KMS-11 (cell line): ENCODE data around the gene PTPRN2.

Experiments used
- H2AFZ ChIP-seq: fragments of 200-600 bp; sonication (generic); 2 replicates; pipeline ENCODE4 v1.6.1; 2016; ENCODE audit warnings: antibody characterized with exemption, mixed run types, low read depth
- H3K27ac ChIP-seq: fragments of 200-600 bp; sonication (generic); 2 replicates; pipeline ENCODE4 v1.6.1; 2016; ENCODE audit warnings: mild to moderate bottlenecking, mixed run types
- H3K27me3 ChIP-seq: fragments of 200-600 bp; sonication (generic); 2 replicates; pipeline ENCODE4 v1.6.1; 2017; ENCODE audit warnings: mild to moderate bottlenecking, low read depth, mixed run types, moderate library complexity; ENCODE audit not compliant: insufficient read depth
- H3K36me3 ChIP-seq: fragments of 200-600 bp; sonication (generic); 2 replicates; pipeline ENCODE4 v1.6.1; 2017; ENCODE audit warnings: mild to moderate bottlenecking, mixed run types; ENCODE audit not compliant: insufficient read depth
- H3K4me1 ChIP-seq: fragments of 200-600 bp; sonication (generic); 2 replicates; pipeline ENCODE4 v1.6.1; 2016; ENCODE audit warnings: mild to moderate bottlenecking, low read depth, mixed run types; ENCODE audit not compliant: poor library complexity, severe bottlenecking
- H3K4me2 ChIP-seq: fragments of 200-600 bp; sonication (generic); 2 replicates; pipeline ENCODE4 v1.7.0; 2016; ENCODE audit warnings: mild to moderate bottlenecking, mixed run types
- H3K4me3 ChIP-seq: fragments of 200-600 bp; sonication (generic); IDR thresholded peaks from 2 replicates; pipeline ENCODE4 v1.6.1; 2017; ENCODE audit warnings: low read depth, low read length, mixed read lengths; ENCODE audit not compliant: insufficient read depth
- H3K79me2 ChIP-seq: fragments of 200-600 bp; sonication (generic); 2 replicates; pipeline ENCODE4 v1.6.1; 2016; ENCODE audit warnings: low read depth, mixed run types; ENCODE audit not compliant: insufficient read depth
- H3K9ac ChIP-seq: fragments of 200-600 bp; sonication (generic); 2 replicates; pipeline ENCODE4 v1.6.1; 2016; ENCODE audit warnings: mild to moderate bottlenecking, mixed run types
- H4K20me1 ChIP-seq: fragments of 200-600 bp; sonication (generic); 2 replicates; pipeline ENCODE4 v1.6.1; 2016; ENCODE audit warnings: mild to moderate bottlenecking, mixed run types; ENCODE audit not compliant: insufficient read depth
- TF ChIP-seq, protein P1 (sequence below): fragments of 200-600 bp; sonication (generic); conservative IDR thresholded peaks from 2 replicates; pipeline ENCODE4 v1.6.1; 2017; ENCODE audit warnings: low read depth, mild to moderate bottlenecking, antibody characterized with exemption, low read length, moderate library complexity, mixed read lengths

PTPRN2 gene

DNA sequence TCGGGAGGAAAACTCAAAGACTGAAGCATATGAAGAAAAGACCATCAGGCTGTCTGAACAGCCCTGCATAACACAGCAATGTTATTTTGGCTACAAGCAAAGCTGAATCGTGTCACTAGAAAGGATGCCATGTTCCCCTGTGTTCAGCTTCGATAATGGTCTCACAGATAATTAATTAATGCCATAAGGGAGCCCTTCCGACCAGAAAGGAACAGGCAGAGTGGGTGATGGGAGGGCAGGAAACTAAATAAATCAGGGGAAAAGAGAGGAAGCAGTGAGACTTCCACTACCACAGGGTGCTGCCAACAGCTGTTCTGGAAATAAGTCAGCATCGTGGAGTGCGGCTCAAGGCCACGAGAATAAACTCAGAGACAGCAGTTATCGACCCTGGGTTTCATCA is 3.2 kb downstream of the PTPRN2 start:
- TF ChIP-seq, protein P1, sequence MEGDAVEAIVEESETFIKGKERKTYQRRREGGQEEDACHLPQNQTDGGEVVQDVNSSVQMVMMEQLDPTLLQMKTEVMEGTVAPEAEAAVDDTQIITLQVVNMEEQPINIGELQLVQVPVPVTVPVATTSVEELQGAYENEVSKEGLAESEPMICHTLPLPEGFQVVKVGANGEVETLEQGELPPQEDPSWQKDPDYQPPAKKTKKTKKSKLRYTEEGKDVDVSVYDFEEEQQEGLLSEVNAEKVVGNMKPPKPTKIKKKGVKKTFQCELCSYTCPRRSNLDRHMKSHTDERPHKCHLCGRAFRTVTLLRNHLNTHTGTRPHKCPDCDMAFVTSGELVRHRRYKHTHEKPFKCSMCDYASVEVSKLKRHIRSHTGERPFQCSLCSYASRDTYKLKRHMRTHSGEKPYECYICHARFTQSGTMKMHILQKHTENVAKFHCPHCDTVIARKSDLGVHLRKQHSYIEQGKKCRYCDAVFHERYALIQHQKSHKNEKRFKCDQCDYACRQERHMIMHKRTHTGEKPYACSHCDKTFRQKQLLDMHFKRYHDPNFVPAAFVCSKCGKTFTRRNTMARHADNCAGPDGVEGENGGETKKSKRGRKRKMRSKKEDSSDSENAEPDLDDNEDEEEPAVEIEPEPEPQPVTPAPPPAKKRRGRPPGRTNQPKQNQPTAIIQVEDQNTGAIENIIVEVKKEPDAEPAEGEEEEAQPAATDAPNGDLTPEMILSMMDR = no peak
- Histone ChIP-seq H3K27me3 (peaks cover 13% of the 10 kb centered on the region), H4K20me1 (no peaks in the 10 kb centered on the region)

DNA sequence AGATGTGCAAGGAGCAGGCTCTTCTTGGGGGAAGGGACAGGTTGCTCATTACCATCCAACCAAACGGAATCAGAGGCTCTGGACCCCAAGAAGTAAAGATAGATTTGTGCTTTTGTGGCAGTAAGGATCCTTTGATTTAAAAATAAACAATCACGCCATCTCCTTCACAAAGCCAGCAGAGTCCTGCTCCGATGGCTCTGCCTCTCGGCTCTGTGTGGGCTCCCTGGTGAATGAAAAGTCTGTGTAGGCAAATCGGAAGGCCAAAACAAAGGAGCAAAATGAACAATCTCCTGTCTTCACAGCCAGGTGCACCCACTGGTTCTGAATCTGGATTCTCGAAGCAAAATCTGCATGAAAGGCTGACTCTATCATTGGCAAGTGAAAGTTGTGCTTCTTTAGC is 3.8 kb downstream of the PTPRN2 start:
- Histone ChIP-seq H3K9ac (no peak overlapping the region), H2AFZ (no peak overlapping the region), H3K27ac (no peak overlapping the region), H4K20me1 (no peaks in the 10 kb centered on the region), H3K4me2 (no peak overlapping the region), H3K4me1 (no peaks in the 10 kb centered on the region), H3K79me2 (no peaks in the 10 kb centered on the region), H3K36me3 (no peaks in the 10 kb centered on the region), H3K27me3 (peaks cover 13% of the 10 kb centered on the region), H3K4me3 (no peak overlapping the region)
- TF ChIP-seq, protein P1 = no peak

More for the DNA sequence above, 3.2 kb downstream of the PTPRN2 start:
- H3K36me3 ChIP-seq = no peaks in the 10 kb centered on the region
- H3K4me2 ChIP-seq = no peak overlapping the region
- H3K9ac ChIP-seq = no peak overlapping the region
- no peaks in the 10 kb centered on the region for H3K79me2 ChIP-seq
- no peak overlapping the region for H3K4me3 ChIP-seq
- H3K4me1 ChIP-seq = no peaks in the 10 kb centered on the region
- H3K27ac ChIP-seq = no peak overlapping the region
- no peak overlapping the region for H2AFZ ChIP-seq

DNA sequence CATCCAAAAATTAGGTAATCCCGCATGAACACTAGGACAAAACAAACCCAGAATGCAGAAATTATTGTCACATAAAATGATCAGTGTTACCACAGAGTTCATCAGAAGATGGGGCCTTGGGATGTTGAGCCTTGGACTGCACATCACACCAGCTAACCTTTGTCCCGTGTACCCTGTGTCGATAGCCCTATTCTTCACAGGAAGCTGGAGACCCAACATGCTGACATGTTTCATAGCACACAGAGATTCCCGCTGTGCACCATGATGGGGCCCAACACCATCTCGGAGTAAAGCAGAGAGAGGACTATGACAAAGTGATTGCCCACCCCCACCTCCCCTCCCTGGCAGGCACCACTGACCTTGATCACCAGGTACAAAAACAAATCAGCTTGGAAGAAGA is 4.5 kb downstream of the PTPRN2 start:
- no peaks in the 10 kb centered on the region for H3K4me1 ChIP-seq
- TF ChIP-seq, protein P1 = no peak
- no peak overlapping the region for H3K27ac ChIP-seq
- H3K79me2 ChIP-seq = no peaks in the 10 kb centered on the region
- H2AFZ ChIP-seq = no peak overlapping the region
- H3K9ac ChIP-seq = no peak overlapping the region
- no peak overlapping the region for H3K4me3 ChIP-seq
- no peak overlapping the region for H3K4me2 ChIP-seq
- H4K20me1 ChIP-seq = no peaks in the 10 kb centered on the region
- H3K36me3 ChIP-seq = no peaks in the 10 kb centered on the region
- H3K27me3 ChIP-seq = peaks cover 13% of the 10 kb centered on the region

DNA sequence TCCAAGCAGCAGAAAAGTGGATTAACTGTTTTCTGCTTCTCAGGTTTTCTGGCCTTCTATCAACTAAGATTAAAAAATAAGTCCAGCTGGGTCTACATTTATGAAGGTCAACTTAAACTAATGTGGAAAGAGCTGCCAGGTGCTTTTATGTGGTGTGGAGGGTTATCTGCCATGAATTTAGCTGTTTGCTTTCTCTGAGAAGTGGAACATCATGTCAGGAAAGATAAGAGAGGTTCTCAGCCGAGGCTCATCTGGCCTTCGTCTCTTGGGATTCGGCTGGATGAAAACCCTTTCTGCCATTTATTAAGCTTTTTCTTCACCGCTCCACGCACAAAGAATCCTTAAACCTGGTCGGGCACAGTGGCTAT is 5.5 kb downstream of the PTPRN2 start:
- no peak overlapping the region for H3K9ac ChIP-seq
- H3K27ac ChIP-seq = no peak overlapping the region
- H3K27me3 ChIP-seq = peaks cover 13% of the 10 kb centered on the region
- H3K4me3 ChIP-seq = no peak overlapping the region
- H3K36me3 ChIP-seq = no peaks in the 10 kb centered on the region
- H2AFZ ChIP-seq = no peak overlapping the region
- no peaks in the 10 kb centered on the region for H3K4me1 ChIP-seq
- H4K20me1 ChIP-seq = no peaks in the 10 kb centered on the region
- H3K4me2 ChIP-seq = no peak overlapping the region
- no peaks in the 10 kb centered on the region for H3K79me2 ChIP-seq
- TF ChIP-seq, protein P1 = no peak
